Brain microvascular endothelial cell (primary cell): Measurements from ENCODE around the gene TSPAN17.

ENCODE experiments used
- DNase-seq: peaks from one replicate; pipeline ENCODE4 v3.0.0-alpha.2; 2020
- H3K27ac ChIP-seq: fragments of 250-450 bp; sonication (Bioruptor Pico); 2 replicates; pipeline ENCODE4 v1.5.1; 2020; ENCODE audit warnings: mild to moderate bottlenecking, moderate library complexity
- H3K27me3 ChIP-seq: fragments of 250-450 bp; sonication (Bioruptor Pico); replicated peaks from 2 replicates; pipeline ENCODE4 v1.5.1; 2020; ENCODE audit warnings: mild to moderate bottlenecking
- H3K36me3 ChIP-seq: fragments of 250-450 bp; sonication (Bioruptor Pico); replicated peaks from 2 replicates; pipeline ENCODE4 v1.5.1; 2020; ENCODE audit warnings: mild to moderate bottlenecking
- H3K4me3 ChIP-seq: 2 replicates; pipeline ENCODE4 v1.5.1; 2011; ENCODE audit warnings: low read depth, mild to moderate bottlenecking, control low read depth, low read length, moderate library complexity
- CTCF ChIP-seq: IDR thresholded peaks from 2 replicates; pipeline ENCODE4 v1.5.1; 2011; ENCODE audit warnings: low read depth, mild to moderate bottlenecking, moderate library complexity, low read length, control low read depth, inconsistent platforms; ENCODE audit errors: missing control alignments
- in situ Hi-C: cut with HindIII; loops from 2 replicates; pipeline ENCODE4 v1.10.0; 2017; ENCODE audit warnings: low sequenced_read_pairs, low pct_ligation_motif_present

Gene TSPAN17

GRCh38 chr5:176673651-176674583 lies 26.6 kb downstream of the TSPAN17 start:
- TF ChIP-seq CTCF, result no peak
- peaks cover 19% of the 10 kb centered on the region for H3K27me3 ChIP-seq
- H3K27ac ChIP-seq, result no peak overlapping the region
- no peak for DNase-seq
- H3K36me3 ChIP-seq, result no peaks in the 10 kb centered on the region
- in situ Hi-C loops, result no loop called here
- no peak overlapping the region for H3K4me3 ChIP-seq

DNA sequence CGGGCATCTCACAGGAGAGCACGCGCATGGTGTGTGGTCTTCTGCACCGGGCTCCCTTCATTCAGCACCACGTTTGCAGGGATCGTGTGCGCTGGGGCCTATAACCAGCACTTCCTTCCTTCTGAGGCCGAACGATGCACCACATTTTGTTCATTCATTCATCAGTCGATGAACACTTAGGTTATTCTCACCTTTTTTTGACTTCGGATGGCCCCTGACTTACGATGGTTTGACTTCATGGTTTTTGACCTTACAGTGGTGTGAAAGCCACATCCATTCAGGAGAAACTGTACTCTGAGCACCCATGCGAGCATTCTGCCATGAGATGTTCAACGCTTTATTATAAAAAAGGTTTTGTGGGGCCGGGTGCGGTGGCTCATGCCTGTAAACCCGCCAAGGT lies 27.5 kb downstream of the TSPAN17 start:
- Histone ChIP-seq H3K4me3 (no peak overlapping the region), H3K27ac (no peak overlapping the region), H3K27me3 (peaks cover 21% of the 10 kb centered on the region), H3K36me3 (no peaks in the 10 kb centered on the region)
- no peak for DNase-seq
- in situ Hi-C loops, result no loop called here
- TF ChIP-seq CTCF, result no peak

DNA sequence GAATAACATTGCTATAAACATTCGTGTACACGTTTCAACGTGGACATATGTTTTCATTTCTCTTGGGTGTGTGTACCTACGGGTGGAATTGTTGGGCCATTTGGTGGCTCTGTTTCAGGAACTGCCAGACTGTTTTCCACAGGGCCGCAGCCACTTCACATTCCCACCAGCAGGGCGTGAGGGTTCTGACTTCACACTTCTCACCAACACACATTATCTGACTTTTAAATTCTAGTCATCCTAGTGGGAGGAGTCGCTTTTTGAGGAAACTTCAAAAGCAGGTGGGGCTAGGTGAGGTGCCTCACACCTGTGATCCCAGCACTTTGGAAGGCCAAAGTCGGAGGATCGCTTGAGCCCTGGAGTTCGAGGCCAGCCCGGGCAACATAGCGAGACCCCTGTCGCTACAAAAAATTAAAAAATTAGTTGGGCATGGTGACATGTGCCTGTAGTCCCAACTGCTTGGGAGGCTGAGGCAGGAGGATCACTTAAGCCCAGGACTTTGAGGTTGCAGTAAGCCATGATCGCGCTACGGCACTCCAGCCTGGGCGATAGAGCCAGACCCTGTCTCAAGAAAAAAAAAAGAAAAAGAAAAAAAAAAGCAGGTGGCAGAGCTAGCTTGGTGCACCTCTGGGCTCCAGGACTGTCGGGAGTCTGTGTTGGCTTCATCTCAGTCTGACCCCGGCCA lies 28.5 kb downstream of the TSPAN17 start:
- no peak overlapping the region for H3K27ac ChIP-seq
- in situ Hi-C loops, result no loop called here
- TF ChIP-seq CTCF, result peak; percentile 79
- DNase-seq, result peak; percentile 37
- H3K36me3 ChIP-seq, result no peaks in the 10 kb centered on the region
- H3K4me3 ChIP-seq, result no peak overlapping the region
- peaks cover 21% of the 10 kb centered on the region for H3K27me3 ChIP-seq

DNA sequence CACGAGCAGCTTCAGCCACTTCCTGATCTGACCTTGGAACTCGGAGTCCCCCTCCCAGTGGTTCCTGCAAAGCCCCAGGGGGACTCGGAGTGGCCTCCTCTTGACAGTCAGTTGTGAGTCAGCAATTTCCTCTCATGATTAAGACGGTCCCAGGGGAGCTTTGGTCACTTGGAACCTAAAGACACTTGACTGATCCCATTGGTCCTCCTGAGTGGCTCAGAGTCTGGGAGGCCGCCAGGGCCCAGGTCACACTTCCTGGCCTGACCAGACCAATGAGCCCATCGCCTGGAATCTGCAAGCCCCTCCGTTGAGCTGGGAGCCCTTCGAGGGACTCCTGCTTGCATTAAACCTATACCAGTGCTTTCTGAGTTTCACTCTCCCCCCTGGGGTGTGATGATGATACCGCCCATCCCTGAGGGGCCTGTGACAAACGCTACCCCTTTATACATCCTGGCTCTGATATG lies 29.1 kb downstream of the TSPAN17 start:
- no peak overlapping the region for H3K27ac ChIP-seq
- H3K27me3 ChIP-seq, result peaks cover 26% of the 10 kb centered on the region
- no peak for TF ChIP-seq CTCF
- H3K36me3 ChIP-seq, result no peaks in the 10 kb centered on the region
- in situ Hi-C loops, result no loop called here
- no peak overlapping the region for H3K4me3 ChIP-seq
- peak; percentile 71 for DNase-seq

DNA sequence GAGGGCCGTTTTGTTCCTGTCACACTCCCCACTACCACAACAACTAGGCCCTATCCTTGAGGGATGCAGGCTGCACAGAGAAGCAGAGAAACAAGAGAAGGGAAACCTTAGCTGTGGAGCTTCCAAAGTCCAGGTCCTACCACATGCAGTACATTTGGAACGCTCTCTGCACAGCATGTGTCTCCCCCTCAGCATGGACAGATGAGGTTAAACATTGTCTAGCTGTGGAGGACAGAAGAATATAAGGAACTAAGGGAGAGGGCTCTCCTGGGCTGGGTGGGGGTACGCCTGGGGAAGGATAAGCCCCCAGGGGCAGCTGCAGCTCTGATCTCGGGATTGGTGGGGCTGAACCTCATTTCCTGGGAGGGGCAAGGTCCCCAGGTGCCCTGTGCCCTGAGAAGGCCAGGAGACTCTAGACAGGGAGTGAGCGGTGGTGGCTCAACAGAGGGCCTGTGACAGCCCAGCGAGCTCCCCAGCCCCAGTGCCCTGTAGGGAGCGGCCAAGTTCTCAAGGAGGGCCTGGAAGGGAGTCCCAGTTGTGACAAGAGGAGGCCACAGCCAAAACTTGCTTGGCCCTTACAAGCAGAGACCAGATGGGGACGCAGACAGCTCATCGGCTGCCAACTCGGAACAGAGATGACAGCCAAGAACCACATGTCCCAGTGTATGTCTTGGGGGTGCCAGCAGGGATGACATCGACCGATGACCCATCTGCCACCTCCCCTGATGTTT lies 30.1 kb downstream of the TSPAN17 start:
- in situ Hi-C loops, result no loop called here
- H3K27me3 ChIP-seq, result peaks cover 32% of the 10 kb centered on the region

More for the DNA sequence above, 30.1 kb downstream of the TSPAN17 start:
- no peak for DNase-seq
- no peaks in the 10 kb centered on the region for H3K36me3 ChIP-seq
- H3K4me3 ChIP-seq, result no peak overlapping the region
- TF ChIP-seq CTCF, result no peak
- H3K27ac ChIP-seq, result no peak overlapping the region
